Esophagus mucosa (tissue), 1 donor: ENCODE results near the gene TRAP1. TPM values are rescaled to one million over a fixed set of nuclear protein-coding genes. Genes with fewer than 3 reads are reported as not detected.
"Not testable (repeated sequence)": the region's sequence is repeated elsewhere in the genome, so short reads cannot be mapped to it uniquely, and the experiment has no call there.

Source experiments
- ATAC-seq: fragments of 200-7000 bp; cut with Tn5 transposase; one replicate; pipeline ENCODE4 v1.9.1; 2020
- total RNA-seq: library from RNA; stranded (reverse); gene quantifications from one replicate; pipeline ENCODE4 v1.2.4, GENCODE V29; 2023
- donor health status: DM: yes; HTN: yes; CAD: no.

The TRAP1 gene
- total RNA-seq, 1 donor from 2014 or later = 131 TPM

DNA sequence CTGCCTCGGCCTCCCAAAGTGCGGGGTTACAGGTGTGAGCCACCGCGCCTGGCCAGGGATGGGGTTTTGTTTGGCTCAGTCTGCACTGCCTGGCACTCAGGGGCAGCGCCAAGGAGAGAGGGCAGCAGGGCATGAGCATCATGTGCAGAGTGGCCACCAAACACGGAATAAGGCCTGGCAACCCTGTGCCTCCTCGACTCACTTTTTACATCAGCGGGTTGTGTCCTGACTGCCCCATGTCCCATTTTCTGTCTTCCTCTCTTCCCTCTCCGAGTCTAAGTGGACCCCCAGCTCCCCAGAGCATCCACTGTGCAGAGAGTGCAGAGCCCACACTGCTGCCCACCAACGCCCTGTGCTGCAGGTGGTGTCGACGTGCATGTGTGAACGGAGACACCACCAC, 18.2 kb upstream of the TRAP1 start:
- ATAC-seq = no peak

DNA sequence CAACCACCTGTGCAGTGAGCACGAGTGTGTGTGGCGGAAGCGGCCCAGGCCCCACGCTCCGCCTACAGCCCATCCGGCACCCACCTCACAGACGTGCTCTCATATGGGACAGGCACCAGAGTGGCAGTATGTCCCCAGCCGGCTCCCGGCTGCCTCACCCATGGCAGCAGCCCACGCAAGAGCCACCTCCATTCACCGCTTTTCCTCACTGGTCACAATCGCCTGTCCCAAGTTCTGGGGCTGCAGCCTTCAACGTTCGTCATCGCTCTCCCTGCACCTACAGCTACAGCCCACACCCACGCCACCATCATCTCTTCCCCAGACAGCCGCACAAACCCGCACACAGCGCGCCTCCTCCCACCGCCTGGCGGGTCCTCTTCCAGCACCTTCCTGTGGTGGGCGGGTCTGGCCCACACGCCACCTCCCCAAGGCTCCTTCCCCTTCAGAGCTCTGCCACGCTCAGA, 17.5 kb upstream of the TRAP1 start:
- no peak for ATAC-seq

GRCh38 chr16:3734084-3734757, 16.9 kb upstream of the TRAP1 start:
- ATAC-seq = no peak

GRCh38 chr16:3732171-3732570, 14.8 kb upstream of the TRAP1 start:
- ATAC-seq = no peak

- ATAC-seq = no peak
These were observed 14.0 kb upstream of the TRAP1 start for GRCh38 chr16:3731126-3731935.

GRCh38 chr16:3730161-3731125, 13.1 kb upstream of the TRAP1 start:
- no peak for ATAC-seq

- ATAC-seq = peak; percentile 6
These were observed 12.1 kb upstream of the TRAP1 start for GRCh38 chr16:3729161-3730112.

DNA sequence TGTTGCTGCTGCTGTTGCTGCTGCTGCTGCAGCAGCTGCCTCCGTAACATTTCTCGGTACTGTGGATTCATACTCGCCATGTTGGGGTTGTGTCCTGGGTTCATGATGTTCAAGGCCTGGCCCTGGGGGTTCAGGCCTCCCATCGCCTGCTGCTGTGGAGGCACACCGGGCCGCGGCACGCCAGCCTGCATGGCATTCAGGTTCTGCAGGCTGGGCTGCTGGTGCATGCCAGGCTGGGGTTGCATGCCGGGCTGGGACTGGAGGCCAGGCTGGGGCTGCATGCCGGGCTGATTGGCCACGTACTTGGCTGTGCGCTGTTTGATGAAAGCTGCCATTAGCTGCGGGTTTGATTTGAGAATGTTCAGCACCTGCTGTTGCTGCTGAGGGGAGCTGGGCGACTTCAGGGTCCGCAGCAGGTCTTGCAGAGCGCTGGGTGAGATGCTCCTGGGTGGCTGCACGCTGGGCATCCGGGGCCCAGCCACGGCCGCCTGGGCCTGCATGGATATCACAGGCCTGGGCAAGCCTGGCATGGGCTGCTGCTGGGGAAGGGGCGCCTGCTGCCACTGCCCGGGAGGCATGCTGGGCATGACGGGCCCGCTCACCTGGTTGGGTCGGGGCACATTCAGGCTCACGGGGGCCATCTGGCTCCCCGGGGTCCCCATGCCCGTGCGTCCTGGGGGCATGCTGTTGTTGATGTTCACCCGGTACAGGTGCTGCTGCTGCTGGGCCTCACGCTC, 11.3 kb upstream of the TRAP1 start:
- no peak for ATAC-seq

DNA sequence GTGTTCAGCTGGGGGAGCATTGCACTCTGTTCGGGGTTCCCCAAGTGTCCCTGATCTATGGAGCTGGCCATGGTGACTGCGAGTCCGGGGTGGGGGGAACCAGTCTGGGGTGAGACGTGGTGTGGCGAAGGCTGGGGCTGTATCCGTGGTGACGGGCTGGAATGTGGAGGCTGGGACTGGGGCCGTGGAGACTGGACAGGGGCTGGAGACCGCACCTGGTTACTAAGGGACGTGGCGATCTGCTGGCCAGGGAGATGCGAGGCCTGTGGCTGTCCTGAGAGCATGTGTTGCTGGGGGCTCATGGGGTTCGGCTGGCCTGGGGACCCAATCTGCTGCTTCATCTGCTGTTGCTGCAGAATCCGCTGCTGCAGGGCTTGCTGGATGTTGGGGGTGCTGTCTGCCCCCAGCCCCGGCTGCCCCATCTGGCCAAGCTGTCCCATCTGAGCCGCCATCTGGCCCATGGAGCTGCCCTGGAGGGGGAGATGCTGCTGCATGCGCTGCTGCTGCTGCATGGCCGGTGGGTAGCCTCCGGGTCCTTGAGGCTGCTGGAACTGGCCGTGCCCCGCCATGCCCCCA, 10.6 kb upstream of the TRAP1 start:
- ATAC-seq = no peak

- no peak for ATAC-seq
These were observed 8.8 kb upstream of the TRAP1 start for GRCh38 chr16:3726021-3726687.

GRCh38 chr16:3725276-3725675, 8.0 kb upstream of the TRAP1 start:
- no peak for ATAC-seq

DNA sequence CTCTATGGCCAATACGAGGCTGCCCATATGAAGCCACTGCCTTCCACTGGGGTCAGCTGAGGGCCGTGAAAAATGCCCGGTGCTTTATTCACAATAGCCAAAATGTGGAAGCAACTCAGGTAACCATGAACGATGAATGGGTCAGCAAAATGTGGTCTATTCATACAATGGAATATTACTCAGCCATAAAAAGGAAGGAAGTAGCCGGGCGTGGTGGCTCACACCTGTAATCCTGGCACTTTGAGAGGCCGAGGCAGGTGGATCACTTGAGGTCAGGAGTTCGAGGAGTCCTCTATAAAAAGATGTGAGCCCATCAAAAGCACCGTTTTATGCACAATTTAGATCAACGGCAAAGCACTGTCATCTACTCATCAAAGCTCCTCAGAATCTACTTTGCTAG, 5.2 kb upstream of the TRAP1 start:
- no peak for ATAC-seq

- no peak for ATAC-seq
These were observed 3.1 kb upstream of the TRAP1 start for GRCh38 chr16:3720418-3720817.

GRCh38 chr16:3718628-3719027, 1.3 kb upstream of the TRAP1 start:
- no peak for ATAC-seq

DNA sequence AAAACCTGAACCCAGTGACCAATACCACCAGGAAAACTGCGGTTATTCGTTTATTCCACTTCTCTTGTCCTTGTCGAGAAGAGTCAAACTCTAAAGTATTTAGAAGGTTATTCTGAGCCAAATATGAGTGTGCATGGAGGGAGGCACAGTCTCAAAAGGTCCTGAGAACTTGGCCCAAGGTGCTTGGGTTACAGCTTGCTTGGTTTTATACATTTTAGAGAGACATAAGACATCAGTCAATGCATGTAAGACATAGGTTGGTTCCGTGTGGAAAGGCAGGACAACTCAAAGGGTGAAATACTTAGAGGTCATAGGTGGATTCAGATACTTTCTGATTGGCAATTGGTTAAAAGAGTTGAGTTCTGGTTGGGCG, 681 bp upstream of the TRAP1 start:
- ATAC-seq = no peak

DNA sequence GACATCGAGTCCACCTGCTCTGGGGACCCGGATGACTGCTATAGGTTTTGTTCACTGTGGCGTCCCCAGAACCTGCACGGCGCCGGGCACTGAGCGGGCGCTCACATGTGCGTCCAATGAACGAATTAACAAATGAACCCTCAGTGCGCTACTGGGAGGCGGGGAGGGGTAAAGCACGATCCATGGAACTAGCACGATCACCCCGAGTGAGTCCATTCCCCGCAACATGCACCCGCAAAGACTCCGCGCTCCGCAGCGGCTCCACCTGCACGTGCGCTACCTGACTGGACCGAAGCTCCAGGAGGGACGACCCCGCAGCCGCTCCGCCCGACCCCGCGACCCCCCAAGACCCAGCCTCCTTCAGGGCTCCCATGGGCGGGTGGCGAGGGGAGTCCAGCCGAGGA, 491 bp downstream of the TRAP1 start:
- ATAC-seq = peak; percentile 45

DNA sequence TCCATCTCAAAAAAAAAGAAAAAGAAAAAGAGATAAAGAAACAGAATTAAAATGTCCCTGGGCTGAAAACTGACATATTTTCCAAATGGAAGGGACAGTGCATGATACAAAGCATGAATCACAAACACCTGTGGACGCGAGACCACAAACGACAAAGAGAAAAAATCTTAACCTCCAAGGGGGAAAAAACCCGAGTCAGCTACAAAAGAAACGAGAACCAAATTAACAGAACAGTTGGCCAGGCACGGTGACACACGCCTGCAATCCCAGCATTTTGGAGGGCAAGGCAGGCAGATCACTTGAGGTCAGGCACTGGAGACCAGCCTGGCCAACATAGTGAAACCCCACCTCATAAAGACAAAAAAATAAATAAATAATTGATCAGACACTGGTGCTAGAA, 1.9 kb downstream of the TRAP1 start:
- no peak for ATAC-seq

- ATAC-seq = not testable (repeated sequence)
These were observed 2.9 kb downstream of the TRAP1 start for GRCh38 chr16:3714378-3714777.

DNA sequence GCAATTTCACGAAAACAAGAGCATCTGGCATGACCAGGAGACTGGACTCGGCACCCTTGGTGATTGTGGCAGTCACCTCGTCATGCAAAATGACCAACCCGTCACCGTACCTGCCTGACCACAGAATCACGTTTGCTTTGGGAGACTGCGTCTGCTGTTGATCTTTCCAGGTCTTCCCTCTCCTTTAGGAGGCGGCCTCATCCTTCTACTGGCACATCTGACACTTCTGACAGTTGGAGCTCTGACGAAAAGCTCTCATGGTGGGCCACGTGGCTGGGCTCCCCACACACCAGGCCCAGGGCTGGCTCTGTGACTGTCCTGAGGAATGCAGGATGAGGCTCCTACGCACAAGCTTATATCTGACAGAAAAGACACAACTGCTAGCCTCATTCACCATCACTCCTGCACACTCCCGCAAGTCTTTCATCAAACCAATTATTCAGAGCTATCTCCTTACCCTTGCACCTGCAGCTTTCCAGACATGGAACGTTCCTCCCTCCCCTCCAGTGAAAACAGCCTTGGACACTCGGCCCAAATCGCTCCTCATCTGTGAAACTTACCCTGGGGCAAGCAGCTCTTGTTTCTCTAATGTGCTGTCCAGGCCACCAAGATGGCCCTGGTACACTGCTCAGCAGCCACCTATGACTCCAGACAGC, 3.6 kb downstream of the TRAP1 start:
- ATAC-seq = no peak
